Stimulated activated CD8-positive, alpha-beta memory T cell treated with anti-CD3 and anti-CD28 coated beads, Interleukin-4, amount 100 ng/mL, for 4 hours (primary cell): ENCODE data around the gene KREMEN1.
"Not testable (repeated sequence)": the region's sequence is repeated elsewhere in the genome, so short reads cannot be mapped to it uniquely, and the experiment has no call there.

ENCODE experiments used
- DNase-seq, 2 donors: peaks; one replicate each; pipeline ENCODE4 v3.0.0-alpha.2; 2020; ENCODE audit warnings: low read depth in 2 of 2, low spot score in 1 of 2

KREMEN1 gene

DNA sequence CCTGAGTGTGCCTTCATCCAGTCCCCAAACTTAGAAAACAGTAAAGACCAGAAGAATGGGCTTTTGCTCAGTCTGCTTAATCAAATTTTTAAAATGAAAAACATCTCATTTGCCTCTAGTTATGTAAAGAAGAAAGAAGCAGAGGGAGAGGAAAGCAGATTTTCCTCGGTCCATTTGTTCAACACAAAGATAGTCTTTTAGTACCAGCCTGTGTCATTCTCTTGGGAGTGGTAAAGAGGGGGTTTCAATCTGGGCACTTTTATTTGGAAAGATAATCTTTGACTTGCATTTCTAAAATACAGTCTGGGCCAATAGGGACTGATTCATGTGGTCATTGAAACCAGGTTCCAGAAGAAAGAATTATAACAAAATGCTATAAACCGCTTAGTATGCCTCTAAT, 29.5 kb downstream of the KREMEN1 start:
- no peak for DNase-seq

GRCh38 chr22:29103121-29103520, 30.3 kb downstream of the KREMEN1 start:
- DNase-seq, result no peak

DNA sequence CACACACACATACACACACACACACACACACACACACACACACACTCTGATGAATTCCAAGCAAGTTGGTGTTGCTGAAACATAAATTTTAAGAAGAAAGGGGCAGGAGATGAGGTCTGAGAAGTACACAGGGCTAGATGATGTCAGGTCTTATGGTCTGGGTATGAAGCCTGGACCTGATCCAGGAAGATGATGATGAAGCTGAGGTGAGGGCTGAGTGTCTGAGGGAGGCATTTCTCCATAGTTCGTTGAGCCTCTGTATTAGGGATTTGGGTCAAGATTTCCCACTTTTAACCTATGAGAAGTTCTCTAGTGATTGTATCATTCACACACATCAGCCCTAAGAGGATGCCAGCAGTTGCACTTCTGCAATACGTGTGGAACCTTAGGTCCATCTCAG, 32.6 kb downstream of the KREMEN1 start:
- DNase-seq, result no peak

- DNase-seq, result no peak
These were observed 34.0 kb downstream of the KREMEN1 start for GRCh38 chr22:29106839-29107238.

GRCh38 chr22:29108137-29108536, 35.3 kb downstream of the KREMEN1 start:
- DNase-seq, result no peak

DNA sequence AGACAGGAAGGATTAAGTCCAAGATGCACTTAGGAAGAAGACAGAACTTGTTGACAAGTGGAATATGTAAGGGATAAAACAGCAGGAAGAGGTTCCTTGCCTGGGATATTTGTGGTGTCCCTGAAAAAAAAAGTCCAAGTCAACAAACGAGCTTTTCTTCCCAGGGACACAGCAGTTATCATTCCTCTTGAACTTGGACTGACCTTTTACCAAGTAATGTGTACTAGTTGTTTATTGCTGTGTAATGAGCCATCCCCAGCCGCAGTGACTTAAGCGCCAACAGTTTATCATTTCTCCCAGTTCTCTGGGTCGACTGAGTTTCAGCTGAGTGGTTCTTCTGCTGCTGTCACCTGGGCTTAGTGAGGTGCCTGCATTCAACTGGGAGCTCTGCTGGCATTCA, 37.0 kb downstream of the KREMEN1 start:
- no peak for DNase-seq

DNA sequence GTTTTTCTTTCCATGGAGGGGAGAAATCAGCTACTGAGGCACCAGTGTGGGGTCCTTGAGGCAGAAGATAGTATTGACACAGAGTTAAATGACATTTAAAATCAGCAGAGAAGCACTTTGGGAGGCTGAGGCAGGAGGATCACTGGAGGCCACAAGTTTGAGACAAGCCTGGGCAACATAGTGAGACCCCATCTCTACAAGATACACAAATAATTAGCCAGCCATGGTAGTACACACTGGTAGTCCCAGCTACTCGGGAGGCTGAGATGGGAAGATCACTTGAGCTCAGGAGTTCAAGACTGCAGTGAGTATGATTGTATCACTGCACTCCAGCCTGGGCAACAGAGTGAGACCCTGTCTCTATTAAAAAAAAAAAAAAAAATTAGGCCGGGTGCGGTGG, 38.1 kb downstream of the KREMEN1 start:
- DNase-seq, result no peak

GRCh38 chr22:29112121-29112520, 39.3 kb downstream of the KREMEN1 start:
- DNase-seq, result no peak

GRCh38 chr22:29112681-29113080, 39.8 kb downstream of the KREMEN1 start:
- no peak for DNase-seq

- no peak for DNase-seq
These were observed 40.5 kb downstream of the KREMEN1 start for GRCh38 chr22:29113319-29113718.

GRCh38 chr22:29114392-29114791, 41.6 kb downstream of the KREMEN1 start:
- no peak for DNase-seq

GRCh38 chr22:29115682-29116288, 43.0 kb downstream of the KREMEN1 start:
- DNase-seq, result no peak

DNA sequence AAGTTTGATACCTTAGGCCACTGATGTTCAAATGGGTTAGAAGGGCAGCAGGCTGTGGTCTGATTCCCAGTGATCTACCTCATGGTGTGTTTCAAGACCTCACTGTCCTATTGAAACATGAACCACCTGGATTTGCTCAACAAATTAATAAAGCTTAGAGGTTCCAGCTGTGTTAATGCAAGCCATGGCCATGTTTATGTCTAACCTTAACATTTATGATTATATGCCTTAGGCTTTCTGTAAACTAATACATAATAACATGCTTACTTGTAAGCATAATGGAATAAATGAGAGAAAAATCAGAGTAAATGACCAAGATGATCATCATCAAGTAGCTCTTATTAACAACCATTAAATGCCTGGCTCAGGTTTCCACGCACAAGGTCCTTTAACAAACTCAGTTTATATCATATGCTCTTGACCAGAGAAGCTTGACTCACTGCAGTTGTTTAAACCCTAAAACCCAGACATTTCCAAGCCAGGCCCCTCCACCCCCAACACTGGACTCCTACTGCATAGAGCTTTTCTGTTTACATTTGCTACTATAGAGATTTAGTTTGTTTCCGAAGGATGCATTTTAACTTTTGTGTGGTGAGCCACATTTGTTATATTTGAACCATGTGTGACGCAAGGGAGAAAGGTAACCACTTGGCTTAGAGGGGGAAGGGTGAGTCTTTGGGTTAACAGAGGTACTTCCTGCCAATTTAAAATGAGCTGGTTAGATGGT, 43.7 kb downstream of the KREMEN1 start:
- no peak for DNase-seq

GRCh38 chr22:29117799-29118477, 45.1 kb downstream of the KREMEN1 start:
- DNase-seq, result no peak

DNA sequence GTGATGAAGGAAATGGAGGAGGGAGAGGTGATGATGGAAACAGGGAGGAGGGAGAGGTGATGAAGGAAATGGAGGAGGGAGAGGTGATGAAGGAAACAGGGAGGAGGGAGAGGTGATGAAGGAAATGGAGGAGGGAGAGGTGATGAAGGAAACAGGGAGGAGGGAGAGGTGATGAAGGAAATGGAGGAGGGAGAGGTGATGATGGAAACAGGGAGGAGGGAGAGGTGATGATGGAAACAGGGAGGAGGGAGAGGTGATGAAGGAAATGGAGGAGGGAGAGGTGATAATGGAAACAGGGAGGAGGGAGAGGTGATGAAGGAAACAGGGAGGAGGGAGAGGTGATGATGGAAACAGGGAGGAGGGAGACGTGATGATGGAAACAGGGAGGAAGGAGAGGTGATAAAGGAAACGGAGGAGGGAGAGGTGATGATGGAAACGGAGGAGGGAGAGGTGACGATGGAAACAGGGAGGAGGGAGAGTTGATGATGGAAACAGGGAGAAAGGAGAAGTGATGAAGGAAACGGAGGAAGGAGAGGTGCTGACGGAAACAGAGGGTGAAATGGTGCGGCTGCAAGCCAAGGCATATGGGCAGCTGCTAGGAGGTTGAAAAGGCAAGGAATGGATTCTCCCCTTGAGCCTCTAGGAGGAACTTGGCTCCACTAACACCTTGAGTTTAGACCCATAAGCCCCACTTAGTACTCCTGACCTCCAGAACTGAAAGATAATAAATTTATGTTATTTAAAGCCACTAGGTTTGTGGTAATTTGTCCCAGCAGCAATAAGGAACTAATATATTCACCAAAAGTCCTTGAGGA, 47.5 kb downstream of the KREMEN1 start:
- DNase-seq, result not testable (repeated sequence)

DNA sequence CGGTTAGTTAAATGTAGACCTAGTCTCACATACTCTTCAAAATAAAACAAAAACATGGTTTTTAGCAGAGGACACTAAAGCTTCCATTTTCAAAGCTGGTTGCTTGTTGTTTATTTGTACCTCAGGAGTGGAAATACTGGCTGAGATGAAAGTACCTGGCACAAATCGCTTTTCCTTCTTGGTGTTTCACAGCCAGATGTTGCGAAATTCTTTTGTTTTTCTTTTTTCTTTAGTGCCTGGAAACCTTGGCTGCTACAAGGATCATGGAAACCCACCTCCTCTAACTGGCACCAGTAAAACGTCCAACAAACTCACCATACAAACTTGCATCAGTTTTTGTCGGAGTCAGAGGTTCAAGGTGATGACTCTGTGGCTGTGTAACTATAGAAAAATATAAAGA, 48.3 kb downstream of the KREMEN1 start:
- DNase-seq, result no peak

GRCh38 chr22:29122041-29122440, 49.2 kb downstream of the KREMEN1 start:
- DNase-seq, result no peak

DNA sequence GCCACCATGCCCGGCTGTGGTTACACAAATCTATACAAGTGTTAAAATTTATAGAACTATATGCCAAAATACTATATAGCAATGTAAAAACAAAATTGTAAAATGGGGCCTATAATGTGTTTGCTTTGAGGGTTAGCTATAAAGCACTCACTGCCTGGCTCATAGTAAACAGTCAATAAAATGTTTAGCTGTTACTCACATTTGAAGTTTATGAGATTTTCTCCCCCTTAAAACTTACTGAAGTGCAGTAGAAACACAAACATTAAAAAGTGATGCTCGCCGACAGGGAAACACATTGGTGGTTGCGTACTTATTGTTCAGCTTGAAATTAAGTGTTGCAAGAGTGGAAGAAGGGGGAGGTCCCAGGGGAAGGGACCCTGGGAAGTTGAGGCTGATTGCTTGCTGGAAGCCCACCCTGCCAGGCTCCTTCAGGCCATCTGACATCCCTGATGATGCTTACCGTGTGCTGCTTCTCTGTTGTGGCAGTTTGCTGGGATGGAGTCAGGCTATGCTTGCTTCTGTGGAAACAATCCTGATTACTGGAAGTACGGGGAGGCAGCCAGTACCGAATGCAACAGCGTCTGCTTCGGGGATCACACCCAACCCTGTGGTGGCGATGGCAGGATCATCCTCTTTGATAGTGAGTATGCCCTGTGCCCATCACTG, 52.1 kb downstream of the KREMEN1 start:
- no peak for DNase-seq

GRCh38 chr22:29125443-29125778, 52.6 kb downstream of the KREMEN1 start:
- DNase-seq, result no peak

DNA sequence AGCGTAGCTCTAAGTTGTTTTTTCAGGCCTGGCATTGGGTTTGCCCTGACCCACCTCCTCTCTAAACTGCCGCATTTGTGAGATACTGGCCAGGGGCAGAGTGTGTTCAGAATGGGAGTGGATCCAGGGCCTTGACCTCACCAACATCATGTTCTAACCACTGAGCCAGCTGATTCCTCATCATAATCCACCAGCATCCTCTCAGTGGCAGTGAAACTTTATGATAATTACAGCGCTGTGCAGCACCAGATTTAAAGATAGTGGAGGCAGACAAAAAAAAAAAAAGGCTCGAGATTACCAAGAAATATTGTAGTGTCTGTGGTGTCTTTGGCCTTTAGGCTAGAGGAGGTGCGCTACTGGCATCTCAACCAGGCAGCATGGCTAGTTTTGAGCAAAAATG, 53.0 kb downstream of the KREMEN1 start:
- no peak for DNase-seq

DNA sequence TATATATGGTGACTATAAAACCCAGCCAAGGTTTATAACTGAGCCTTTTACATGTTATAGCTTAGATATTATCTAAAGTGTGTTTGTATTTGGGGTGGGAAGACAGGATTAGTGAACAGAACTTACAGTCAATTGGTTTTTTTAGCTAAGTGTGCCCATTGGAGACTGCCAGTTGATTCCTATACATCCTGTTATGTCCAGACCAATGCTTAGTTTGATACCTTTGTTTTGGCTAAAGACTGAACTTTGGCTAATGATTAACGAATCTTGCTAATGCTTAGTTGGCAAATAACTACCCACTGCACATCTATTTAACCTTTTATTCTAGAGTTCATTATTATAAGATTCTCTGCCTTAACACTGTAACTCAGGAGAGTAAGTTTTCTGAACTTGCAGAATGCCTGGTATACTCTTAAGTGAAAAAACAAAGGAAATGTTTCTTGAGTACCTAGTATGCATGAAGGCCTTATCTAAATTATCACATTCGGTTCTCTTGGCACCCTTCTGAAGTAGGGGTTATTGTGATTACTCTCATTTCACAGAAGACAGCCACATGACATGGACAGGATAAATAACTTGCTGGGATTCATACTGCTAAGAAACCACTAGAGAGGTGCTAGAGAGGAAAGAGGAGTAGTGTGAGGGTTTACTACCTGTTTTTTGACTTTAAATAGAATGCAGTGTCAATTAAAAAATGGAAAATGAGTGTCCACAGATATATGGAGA, 54.0 kb downstream of the KREMEN1 start:
- no peak for DNase-seq
